DMS114 treated with DMSO at 0.1 percent for 48 hours (cell line): Measurements from ENCODE around the gene TIMM10B.
A peak's percentile ranks its signal among the peaks of the same experiment; 100 is the strongest.

Experiments used
- DNase-seq: peaks from one replicate; lab custom pipeline; 2025; ENCODE audit not compliant: unreplicated experiment; lab: John Stamatoyannopoulos, UW

The TIMM10B gene, protein sequence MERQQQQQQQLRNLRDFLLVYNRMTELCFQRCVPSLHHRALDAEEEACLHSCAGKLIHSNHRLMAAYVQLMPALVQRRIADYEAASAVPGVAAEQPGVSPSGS

DNA sequence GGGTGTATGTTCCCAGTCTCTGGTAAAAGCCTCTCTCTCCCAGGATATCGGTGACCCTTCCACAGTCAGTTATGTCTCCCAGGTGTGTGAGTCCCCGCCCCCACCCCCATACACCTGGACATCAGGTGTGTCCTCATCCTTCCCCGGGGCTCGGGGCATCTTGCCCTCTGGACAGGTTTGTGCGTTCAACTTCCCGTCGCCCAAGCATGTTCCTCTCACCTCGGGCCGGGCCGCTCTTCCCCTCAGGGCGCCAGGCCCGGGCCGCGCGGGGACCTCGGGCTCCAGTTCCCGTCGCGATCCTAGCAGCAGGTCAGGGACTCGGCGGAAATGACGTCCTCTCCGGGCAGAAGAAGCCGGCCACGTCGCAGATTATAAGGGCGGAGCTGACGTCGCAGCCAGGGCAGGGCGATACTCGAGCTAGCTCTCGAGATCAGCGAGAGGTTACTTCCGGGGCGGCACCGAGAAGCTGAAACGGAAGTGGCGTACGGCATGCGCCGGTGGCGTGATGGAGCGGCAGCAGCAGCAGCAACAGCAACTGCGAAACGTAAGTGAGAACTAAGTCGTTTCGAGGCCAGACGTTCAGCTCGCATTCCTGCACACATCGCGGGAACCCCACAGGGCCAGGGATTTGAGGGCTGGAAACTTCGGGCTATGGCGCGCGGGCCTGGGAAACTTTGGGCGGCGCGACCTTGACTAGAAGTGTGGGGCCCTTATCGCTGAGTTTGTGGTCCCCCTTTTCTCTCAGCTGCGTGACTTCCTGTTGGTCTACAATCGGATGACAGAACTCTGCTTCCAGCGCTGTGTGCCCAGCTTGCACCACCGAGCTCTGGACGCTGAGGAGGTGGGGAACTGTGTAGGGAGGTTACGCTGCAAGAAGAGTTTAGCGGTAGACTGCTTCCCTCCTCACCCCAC, at the start of gene TIMM10B, which contains the start of gene ARFIP2:
Gene TIMM10B (plus strand): TSS at position 490 of the 912 bp plus-strand sequence. CDS start 16 bp downstream, at position 506.
Gene ARFIP2 (minus strand): TSS at position 320 of the 912 bp plus-strand sequence. CDS start 910 bp downstream, outside the sequence.
- peak; percentile 90 for DNase-seq

GRCh38 chr11:6431861-6432260, 49.4 kb upstream of the TIMM10B start:
- DNase-seq = no peak

GRCh38 chr11:6433998-6434660, 47.2 kb upstream of the TIMM10B start:
- no peak for DNase-seq

DNA sequence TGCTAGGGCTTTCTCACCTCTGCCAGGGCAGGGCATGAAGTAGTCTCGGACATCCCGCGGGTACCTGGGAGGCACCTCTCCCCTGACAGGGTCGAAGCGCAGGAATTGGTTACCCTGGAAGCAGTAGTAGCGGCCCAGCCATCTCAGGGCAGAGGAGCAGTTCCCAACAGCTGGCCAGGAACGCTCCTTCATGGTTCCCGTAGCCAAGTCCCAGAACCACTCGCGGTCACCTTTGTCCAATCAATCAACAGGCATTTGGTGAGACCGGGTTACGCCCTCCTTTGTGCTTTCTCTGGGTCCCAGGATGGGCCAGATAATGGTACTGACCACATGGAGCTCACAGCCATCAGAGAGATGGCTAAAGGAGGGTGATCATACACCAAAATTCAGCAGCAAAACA, 43.9 kb upstream of the TIMM10B start:
- DNase-seq = no peak

DNA sequence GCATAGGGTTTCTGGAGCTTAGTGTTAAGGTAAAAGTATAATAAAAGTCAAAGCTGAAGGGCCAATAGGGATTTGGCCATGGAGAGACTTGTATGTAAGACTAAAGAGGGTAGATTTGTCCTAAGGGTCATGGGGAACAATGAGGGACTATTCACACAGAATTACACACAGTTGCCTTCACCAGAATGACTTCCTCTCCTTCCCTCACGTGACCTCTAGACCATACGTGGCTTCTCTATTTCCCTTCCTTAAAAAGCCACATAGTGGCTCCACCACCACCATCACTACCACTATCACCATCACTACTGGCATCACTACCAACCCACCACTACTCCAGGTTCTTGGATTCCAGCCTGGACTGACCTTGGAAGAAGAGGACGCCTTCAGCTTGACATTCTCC, 43.3 kb upstream of the TIMM10B start:
- DNase-seq = no peak

GRCh38 chr11:6438979-6439571, 42.2 kb upstream of the TIMM10B start:
- peak; percentile 23 for DNase-seq

DNA sequence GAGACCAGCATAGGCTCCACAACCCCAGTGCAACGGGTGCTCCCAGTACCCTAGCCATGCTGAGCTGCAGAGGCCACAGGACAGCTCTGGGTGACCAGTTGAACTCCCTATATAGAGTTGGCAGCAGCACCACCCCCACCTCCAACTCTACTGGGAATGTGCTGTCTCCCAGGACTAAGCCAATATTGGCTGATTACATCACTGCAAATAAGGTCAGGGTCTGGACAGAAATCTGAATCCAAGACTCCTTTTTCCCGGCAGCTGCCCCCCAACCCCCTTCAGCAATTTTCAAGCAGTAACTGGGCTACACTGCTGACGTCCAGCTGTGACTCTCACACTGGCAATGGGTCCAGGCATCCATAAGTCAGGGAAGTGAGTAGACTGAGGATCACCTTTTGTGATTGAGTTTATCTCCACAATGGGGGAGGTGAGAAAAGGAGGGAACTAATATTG, 40.4 kb upstream of the TIMM10B start, which contains the start of gene HPX:
Gene HPX (minus strand): TSS at position 82 of the 453 bp plus-strand sequence. CDS start 24 bp downstream, at position 58.
- no peak for DNase-seq

GRCh38 chr11:6442441-6442840, 38.9 kb upstream of the TIMM10B start:
- no peak for DNase-seq

DNA sequence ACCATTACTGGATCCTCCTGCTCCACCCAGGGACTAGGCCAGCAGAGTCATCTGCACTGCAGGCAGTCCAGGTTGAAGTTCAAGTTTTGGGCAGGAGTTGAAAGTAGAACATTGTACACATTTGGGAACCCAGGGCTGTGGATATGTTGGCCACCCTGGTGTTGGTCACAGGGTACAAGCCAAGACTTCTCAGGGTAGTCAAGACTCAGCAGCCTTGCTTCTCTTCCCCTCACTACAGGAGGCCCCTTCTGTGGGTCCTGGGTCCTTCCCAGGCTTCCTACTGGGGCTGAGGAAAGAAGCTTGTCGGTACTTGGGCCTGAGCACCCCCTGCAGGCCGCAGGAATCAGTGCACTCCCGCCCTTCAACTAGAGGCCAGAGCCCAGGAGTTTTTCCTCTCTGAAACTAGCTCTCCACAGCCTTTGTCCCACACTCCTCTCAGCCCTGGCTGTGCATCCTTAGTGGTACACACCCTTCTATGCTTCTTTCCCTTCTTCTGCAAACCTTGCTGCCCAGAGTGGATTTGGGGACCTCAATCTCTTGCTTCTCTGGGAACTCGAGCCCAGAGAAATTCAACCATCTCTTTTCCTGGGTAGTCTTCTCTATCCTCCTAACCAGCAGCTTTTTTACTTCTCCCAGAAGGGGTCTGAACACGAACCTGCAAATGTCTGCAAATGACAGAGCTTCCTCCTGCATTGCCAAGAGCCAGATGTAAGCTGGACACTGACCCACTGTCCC, 37.9 kb upstream of the TIMM10B start:
- DNase-seq = no peak

DNA sequence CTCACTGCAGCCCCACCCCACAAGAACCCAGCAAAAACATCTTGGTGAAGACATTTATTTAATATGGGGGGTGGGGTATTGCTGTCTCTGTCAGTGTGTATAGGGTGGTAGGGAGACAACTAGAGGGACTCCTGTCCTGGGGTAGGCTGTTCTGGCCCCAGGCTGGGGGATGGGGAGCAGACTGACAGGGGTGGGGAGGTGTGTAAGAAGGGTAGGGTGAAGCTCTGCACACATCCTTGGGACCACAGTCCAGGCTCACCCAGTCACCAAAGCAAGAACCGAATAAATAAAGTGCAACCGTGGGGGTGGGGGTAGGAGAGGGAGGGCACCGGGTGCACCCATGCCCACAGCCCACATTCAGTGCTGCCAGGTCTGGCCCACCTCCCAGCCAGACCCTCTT, 32.7 kb upstream of the TIMM10B start:
- DNase-seq = no peak

DNA sequence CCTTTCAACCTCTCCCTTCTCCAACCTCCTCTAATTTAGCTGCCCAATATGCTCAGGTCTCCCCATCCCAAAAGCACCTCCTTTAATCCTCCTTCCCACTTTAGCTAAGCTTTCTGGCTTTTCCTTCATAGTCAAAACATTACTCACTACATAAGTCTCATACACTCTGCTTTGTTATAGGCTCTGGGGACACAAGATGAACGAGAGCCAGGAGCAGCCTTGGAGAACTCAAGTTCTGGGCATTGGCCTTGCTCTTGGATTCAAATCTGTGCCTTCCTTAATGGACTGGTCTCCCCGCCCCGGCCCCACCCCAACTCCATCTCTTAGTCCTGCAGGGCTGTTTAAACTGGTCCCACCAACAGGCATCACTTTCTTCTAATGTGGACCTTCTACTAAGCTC, 29.1 kb upstream of the TIMM10B start:
- no peak for DNase-seq

GRCh38 chr11:6453152-6453551, 28.1 kb upstream of the TIMM10B start:
- no peak for DNase-seq

- no peak for DNase-seq
These were observed 26.2 kb upstream of the TIMM10B start for GRCh38 chr11:6455070-6455469.

DNA sequence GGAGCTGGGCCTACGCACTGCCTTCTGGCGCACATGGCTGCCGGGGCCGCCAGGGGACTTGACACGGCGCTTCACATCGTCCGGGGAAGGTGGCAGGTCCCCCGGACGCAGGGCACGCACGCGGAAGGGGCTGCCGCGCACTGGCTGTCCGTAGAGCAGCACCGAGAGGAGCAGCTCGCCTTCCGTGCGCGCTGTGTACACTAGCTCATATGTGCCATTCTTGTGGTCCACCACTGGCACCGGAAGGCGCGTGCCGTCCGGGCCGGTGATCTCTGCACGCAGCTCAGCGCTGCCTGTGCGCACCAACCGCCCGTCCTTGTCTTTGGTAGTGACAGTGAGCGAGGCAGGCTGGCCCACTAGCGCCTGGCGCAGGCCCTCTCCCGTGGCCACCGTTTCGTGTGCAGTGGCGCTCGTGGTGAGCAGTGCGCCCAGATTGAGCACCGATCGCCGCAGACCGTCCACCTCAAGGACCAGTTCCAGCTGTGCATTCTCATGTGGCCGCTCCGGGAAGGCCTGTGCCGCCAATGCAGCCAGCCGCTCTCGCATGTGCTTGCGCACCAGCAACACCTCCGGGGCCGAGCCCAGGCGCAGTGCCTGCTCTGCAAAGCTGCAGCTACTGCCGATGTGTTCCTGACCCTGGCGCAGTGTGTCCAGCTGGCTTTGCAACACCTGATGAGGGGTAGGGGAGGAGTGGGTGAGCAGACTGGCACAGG, 24.8 kb upstream of the TIMM10B start:
- no peak for DNase-seq

DNA sequence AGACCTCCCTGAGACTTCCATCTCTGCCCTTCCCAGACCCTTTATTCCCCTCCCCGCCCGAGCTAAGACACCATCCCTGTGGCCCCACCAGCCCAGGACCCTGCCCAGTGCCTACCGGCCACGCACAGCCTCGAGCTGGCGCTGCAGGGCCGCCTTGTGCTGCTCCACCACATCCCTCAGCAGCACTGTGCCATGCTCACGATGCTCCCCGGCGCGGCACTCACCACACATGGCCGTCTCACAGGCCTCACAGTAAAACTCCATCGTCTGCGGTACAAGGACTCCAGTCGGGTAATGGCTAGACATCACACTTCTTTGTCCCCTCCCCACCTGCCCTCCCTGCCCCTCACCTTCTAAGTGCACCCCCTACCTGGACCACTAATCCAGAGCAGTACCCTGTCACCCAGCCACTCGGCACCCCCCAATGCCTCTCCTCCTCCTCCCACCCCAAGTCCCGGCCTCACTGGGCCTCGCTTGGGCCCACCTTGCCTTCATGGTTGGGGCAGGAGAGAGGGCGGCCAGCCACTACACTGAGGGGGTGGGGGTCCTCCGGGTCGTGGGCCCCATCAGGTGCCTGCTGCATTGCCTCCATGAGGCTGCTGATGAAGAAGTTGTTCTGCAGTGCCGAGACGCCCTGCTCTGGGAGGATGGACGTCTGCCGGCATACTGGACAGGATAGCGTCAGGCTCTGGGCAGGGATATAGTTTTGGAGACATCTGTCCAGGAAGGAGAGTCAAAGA, 23.6 kb upstream of the TIMM10B start:
- no peak for DNase-seq

DNA sequence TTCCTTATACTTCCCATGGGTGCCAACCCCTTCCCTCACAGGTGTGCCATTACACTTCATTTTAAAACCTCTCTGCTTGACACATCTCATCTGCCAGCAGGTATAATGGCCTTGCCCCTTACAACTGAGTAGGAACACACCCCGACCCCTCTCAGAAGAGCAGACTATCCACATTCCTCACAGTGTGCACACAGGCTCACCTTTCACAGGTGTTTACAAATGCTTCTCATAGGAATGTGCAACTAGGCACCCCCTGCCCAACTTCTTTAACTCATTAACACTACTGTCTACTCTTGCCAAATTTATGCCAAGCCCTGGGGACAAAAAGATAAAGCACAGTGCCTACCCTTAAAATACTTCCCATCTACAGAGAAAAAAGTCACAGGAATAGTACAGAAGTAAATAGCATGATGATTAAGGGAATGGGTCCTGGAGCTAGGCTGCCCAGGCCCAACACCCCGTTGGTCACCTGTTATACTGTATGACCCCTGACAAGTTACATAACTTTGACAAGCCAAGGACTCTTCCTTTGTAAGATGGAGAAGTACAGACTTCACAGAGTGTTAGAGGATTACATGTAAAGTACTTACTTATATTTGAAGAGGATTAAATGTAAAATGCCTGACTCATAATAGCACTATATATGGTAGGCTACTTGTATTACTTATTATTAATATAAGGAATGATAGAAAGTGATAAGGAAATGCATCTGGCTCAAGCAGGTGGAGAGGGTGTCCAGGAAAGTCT, 22.8 kb upstream of the TIMM10B start:
- no peak for DNase-seq

DNA sequence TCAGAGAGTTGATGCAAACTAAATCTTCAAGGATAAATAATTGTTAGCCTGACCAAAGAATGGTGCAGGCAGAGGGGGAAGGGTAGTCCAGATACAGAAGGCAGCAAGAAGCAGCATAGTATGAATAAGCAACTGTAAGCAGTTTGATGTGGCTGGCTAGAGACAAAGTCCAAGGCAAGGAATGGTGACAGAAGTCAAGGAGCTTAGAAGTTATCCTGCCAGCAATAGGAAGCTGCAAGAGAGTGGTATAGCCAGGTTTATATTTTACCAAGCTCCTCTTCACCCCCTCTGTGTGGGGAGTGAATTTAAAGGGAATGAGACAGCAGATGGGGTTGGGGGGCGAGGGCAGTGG, 22.2 kb upstream of the TIMM10B start:
- no peak for DNase-seq

DNA sequence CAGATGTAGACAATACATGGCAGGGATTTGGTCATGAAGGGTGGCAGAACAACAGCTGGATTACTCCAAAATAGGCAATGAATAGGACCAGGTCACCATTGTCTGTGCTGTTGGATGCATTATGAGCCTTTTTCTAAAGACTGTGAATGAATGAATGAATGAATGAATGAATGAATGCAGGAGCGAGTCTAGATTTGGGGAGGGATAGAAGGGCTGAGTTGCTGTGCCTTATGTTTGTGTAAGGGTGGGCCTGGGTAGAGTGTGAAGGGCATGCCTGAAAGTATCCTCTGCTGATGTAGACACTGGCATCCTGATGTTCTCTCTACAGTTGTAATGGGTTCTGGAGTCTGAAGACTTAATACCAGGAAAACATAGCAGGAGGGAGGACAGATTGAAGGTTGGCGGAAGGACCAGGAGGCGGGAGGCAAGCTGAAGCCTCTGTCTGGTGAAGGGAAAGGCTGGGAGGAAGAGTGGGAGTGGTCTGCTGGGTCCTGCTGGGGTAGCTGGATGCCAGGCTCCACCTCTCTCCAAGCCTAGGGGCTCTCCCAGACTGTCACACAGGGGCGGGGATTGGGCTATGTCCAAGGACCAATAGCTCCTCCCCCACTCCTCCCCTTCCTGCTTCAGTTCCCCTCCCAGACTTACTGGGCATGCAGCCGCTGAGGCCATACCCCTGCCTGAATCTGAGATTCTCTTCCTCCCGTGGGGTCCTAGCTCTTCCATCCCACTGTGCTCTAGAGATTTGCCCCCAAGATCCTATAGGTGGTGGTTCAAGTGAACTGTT, 12.4 kb upstream of the TIMM10B start:
- DNase-seq = no peak
